ENCODE data around the gene DCAF8L1.

GRCh38 chrX:27964432-27964831, 16.8 kb downstream of the DCAF8L1 start:
- TF ChIP-seq CTCF (IDR thresholded peaks at IDR 0.05) (no peak), POLR2A (IDR thresholded peaks at IDR 0.05) (no peak)

Measured in Peyer's patch (tissue), 4 donors.